ENCODE measurements around the gene NOP53. TPM values are rescaled to one million over a fixed set of nuclear protein-coding genes. Genes with fewer than 3 reads are reported as not detected.

Gene NOP53
- total and polyA plus RNA-seq, 2 of the 13 experiments (the other 11 are each of a cell fraction or from before 2014, with no cell fraction given): 53.9 to 141 TPM

DNA sequence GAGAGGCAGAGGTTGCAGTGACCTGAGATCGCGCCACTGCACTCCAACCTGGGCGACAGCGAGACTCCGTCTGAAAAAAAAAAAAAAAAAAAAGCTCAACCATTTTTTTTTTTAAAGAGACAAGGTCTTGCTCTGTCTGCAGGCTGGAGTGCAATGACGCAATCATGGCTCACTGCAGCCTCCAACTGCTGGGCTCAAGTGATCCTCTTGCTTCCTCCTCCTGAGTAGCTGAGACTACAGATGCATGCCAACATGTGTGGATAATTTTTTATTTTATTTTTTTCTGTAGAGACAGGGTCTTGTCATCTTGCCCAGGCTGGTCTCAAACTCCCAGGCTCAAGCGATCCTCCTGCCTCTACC lies 21.8 kb upstream of the NOP53 start (continued):
- TF ChIP-seq GATA4 (IDR thresholded peaks at IDR 0.05; ENCODE audit: borderline replicate concordance, low read depth) (no peak), SIX1 (CRISPR knock-in tag; IDR thresholded peaks at IDR 0.05; ENCODE audit: borderline replicate concordance) (no peak)
- TF ChIP-seq, protein P1, sequence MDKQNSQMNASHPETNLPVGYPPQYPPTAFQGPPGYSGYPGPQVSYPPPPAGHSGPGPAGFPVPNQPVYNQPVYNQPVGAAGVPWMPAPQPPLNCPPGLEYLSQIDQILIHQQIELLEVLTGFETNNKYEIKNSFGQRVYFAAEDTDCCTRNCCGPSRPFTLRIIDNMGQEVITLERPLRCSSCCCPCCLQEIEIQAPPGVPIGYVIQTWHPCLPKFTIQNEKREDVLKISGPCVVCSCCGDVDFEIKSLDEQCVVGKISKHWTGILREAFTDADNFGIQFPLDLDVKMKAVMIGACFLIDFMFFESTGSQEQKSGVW (CRISPR knock-in tag; IDR thresholded peaks at IDR 0.05; ENCODE audit: borderline replicate concordance): no peak

GRCh38 chr19:47725759-47726401 lies 19.5 kb upstream of the NOP53 start:
- in situ Hi-C loops (cut with HindIII; ENCODE audit: extremely low pct_ligation_motif_present, low pct_unique_long_range_greater_than_20kb): no loop called here
- no peaks in the 10 kb centered on the region for H3K27me3 ChIP-seq (ENCODE audit: control insufficient read depth in 1 of 2, insufficient read depth in 2 of 2, low read length in 2 of 2)
- no peak overlapping the region for H3K9ac ChIP-seq (ENCODE audit: insufficient read depth, low read depth, low read length)
- no peaks in the 10 kb centered on the region for H3K9me3 ChIP-seq (ENCODE audit: low read length)
- no peak for FAIRE-seq
- no peaks in the 10 kb centered on the region for H3K79me2 ChIP-seq (ENCODE audit: insufficient read depth, low read length)
- intact Hi-C loops (cut with micrococcal nuclease; ENCODE audit: unreplicated experiment): no loop called here
- no peak overlapping the region for H3K27ac ChIP-seq (ENCODE audit: extremely low read length, insufficient read depth, low read length)
- no peaks in the 10 kb centered on the region for H4K20me1 ChIP-seq (ENCODE audit: insufficient read depth, low read length)
- peak overlapping the region; percentile 18; the same call in 1 of the 2 replicates for H3K4me2 ChIP-seq (ENCODE audit: low read depth, low read length)
- 92% methylated on average over 27 of the region's 48 CpGs for WGBS (ENCODE audit: low lambda C conversion rate)
- no peak overlapping the region; a peak in 1 of 6 replicates for H3K4me3 ChIP-seq (replicated peaks in 1 of 3; ENCODE audit: insufficient read depth in 1 of 3, low read depth in 2 of 3, low read length in 3 of 3)
- ATAC-seq: no peak
- ChIA-PET CTCF (ENCODE audit: low intra/inter-chr PET ratio, low total read pairs) (no interaction called here), POLR2A (no interaction called here)
- no peak overlapping the region for H2AFZ ChIP-seq (ENCODE audit: low read length)
- no peak for DNase-seq (ENCODE audit: low spot score)
- BruUV-seq (replicated peaks): no TSS peak
- H3K4me1 ChIP-seq (ENCODE audit: insufficient read depth, low read length): peaks cover 56% of the 10 kb centered on the region
- H3K36me3 ChIP-seq (replicated peaks in 1 of 2; ENCODE audit: control insufficient read depth in 1 of 2, insufficient read depth in 2 of 2, low read length in 2 of 2): no peaks in the 10 kb centered on the region
- TF ChIP-seq ZNF124 (CRISPR knock-in tag; IDR thresholded peaks at IDR 0.05): no peak
- no peak for TF ChIP-seq CBFB (CRISPR knock-in tag; IDR thresholded peaks at IDR 0.05)
- TF ChIP-seq, protein P2, sequence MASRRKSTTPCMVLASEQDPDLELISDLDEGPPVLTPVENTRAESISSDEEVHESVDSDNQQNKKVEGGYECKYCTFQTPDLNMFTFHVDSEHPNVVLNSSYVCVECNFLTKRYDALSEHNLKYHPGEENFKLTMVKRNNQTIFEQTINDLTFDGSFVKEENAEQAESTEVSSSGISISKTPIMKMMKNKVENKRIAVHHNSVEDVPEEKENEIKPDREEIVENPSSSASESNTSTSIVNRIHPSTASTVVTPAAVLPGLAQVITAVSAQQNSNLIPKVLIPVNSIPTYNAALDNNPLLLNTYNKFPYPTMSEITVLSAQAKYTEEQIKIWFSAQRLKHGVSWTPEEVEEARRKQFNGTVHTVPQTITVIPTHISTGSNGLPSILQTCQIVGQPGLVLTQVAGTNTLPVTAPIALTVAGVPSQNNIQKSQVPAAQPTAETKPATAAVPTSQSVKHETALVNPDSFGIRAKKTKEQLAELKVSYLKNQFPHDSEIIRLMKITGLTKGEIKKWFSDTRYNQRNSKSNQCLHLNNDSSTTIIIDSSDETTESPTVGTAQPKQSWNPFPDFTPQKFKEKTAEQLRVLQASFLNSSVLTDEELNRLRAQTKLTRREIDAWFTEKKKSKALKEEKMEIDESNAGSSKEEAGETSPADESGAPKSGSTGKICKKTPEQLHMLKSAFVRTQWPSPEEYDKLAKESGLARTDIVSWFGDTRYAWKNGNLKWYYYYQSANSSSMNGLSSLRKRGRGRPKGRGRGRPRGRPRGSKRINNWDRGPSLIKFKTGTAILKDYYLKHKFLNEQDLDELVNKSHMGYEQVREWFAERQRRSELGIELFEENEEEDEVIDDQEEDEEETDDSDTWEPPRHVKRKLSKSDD (CRISPR knock-in tag; IDR thresholded peaks at IDR 0.05; ENCODE audit: low read depth): no peak
- TF ChIP-seq ZNF644 (CRISPR knock-in tag; IDR thresholded peaks at IDR 0.05; ENCODE audit: low read depth): 0 out of 2 replicates have a peak, but pooled peaks have one; percentile 30
- no peak for TF ChIP-seq ATF1 (CRISPR knock-in tag; IDR thresholded peaks at IDR 0.05)
- TF ChIP-seq FOSL2 (CRISPR knock-in tag; IDR thresholded peaks at IDR 0.05): no peak
- TF ChIP-seq HNF4G (IDR thresholded peaks at IDR 0.05; ENCODE audit: borderline replicate concordance, low read depth, low read length): no peak
- no peak for TF ChIP-seq HNF4G (CRISPR knock-in tag; IDR thresholded peaks at IDR 0.05; ENCODE audit: borderline replicate concordance, low read depth)
- no peak for TF ChIP-seq KDM5A (IDR thresholded peaks at IDR 0.05; ENCODE audit: borderline replicate concordance, low read length)
- TF ChIP-seq E2F5 (CRISPR knock-in tag; conservative IDR thresholded peaks at IDR 0.05): no peak
- TF ChIP-seq, protein P3, sequence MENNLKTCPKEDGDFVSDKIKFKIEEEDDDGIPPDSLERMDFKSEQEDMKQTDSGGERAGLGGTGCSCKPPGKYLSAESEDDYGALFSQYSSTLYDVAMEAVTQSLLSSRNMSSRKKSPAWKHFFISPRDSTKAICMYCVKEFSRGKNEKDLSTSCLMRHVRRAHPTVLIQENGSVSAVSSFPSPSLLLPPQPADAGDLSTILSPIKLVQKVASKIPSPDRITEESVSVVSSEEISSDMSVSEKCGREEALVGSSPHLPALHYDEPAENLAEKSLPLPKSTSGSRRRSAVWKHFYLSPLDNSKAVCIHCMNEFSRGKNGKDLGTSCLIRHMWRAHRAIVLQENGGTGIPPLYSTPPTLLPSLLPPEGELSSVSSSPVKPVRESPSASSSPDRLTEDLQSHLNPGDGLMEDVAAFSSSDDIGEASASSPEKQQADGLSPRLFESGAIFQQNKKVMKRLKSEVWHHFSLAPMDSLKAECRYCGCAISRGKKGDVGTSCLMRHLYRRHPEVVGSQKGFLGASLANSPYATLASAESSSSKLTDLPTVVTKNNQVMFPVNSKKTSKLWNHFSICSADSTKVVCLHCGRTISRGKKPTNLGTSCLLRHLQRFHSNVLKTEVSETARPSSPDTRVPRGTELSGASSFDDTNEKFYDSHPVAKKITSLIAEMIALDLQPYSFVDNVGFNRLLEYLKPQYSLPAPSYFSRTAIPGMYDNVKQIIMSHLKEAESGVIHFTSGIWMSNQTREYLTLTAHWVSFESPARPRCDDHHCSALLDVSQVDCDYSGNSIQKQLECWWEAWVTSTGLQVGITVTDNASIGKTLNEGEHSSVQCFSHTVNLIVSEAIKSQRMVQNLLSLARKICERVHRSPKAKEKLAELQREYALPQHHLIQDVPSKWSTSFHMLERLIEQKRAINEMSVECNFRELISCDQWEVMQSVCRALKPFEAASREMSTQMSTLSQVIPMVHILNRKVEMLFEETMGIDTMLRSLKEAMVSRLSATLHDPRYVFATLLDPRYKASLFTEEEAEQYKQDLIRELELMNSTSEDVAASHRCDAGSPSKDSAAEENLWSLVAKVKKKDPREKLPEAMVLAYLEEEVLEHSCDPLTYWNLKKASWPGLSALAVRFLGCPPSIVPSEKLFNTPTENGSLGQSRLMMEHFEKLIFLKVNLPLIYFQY (CRISPR knock-in tag; IDR thresholded peaks at IDR 0.05; ENCODE audit: borderline replicate concordance): no peak
- no peak for TF ChIP-seq NRL (CRISPR knock-in tag; IDR thresholded peaks at IDR 0.05; ENCODE audit: borderline replicate concordance)
